ENCODE data around the gene SLFN12L. TPM values are rescaled to one million over a fixed set of nuclear protein-coding genes. Genes with fewer than 3 reads are reported as not detected.

The SLFN12L gene
- total and polyA plus RNA-seq, 9 of the 15 experiments (the other 6 are each of a cell fraction or from before 2014, with no cell fraction given) = 0.04 to 0.31 (median 0.08) TPM; not detected in 3

DNA sequence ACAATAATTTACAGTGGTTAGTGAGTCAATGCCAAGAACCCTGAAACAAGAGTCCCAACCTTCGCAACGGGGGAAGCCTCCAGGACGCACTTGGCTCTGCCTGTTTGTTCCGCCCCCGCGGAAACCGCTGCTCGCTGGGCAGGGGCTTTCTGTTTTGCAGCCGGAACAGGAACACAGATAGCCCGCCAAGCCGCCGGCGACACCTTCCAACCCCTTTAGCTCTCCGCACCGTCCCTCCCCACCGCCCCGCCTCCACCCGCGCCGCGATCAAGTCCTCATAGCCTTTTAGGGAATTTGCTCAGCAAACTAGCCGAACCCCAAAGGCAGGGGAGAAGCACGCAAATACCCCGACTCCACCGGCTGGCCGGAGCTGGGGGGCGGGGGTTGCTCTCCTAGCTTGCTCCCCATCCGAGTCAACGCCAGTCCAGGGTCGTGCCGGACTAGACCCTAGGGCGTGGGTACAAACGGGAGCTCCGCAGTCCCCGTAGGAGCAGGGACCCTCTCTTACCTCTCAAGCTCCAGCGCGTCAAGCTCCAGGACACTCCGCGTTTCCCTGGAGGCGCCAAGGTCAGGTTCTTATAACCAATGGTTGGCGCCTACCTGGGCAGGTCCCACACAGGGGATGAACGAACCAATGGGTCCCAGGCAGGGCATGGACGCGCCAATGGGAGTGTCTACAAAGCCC, 89.1 kb downstream of the SLFN12L start, which contains the start of gene SLFN13:
TSS of gene SLFN13 (minus strand) at position 553 of the 685 bp plus-strand sequence. CDS start 3,086 bp downstream, outside the sequence.
- POLR2A ChIA-PET = interaction anchor here (0.6 to 1.0 kb wide), 3 partner anchors 15 to 1337 kb away, joined by 3 read pairs; no protein-coding TSS in a partner anchor
- WGBS (ENCODE audit: insufficient coverage, low coverage, missing lambda C conversion rate) = 21% methylated on average over 38 of the region's 44 CpGs
- BruUV-seq (replicated peaks) = no TSS peak
- peak; percentile 32 to 73 (median 56) for DNase-seq (ENCODE audit: extremely low read depth in 1 of 4, low spot score in 3 of 4)
- Histone ChIP-seq H3K27me3 (ENCODE audit: control insufficient read depth in 2 of 2, insufficient read depth in 2 of 2, low read length in 2 of 2) (peaks cover 13 to 19% of the 10 kb centered on the region in 2 experiments; a peak in 4 of 5 replicates), H3K9me3 (replicated peaks; ENCODE audit: control insufficient read depth, insufficient read depth, low read depth, low read length) (no peaks in the 10 kb centered on the region), H3K27ac (ENCODE audit: extremely low read depth, low read depth, low read length) (no peak within 1 kb of the TSS), H3K9ac (ENCODE audit: insufficient read depth in 1 of 2, low read depth in 2 of 2, low read length in 2 of 2) (peak within 1 kb of the TSS in 1 of 2 experiments; percentile 84; a peak in 3 of 4 replicates), H3K9me1 (ENCODE audit: control insufficient read depth, insufficient read depth, low read length) (no peaks in the 10 kb centered on the region), H3K4me1 (replicated peaks in 1 of 2; ENCODE audit: control insufficient read depth in 2 of 2, insufficient read depth in 2 of 2, low read length in 2 of 2) (peaks cover 0 to 13% of the 10 kb centered on the region in 2 experiments; a peak in 2 of 5 replicates), H2AFZ (ENCODE audit: low read depth, low read length) (peak within 1 kb of the TSS; percentile 83), H3K36me3 (ENCODE audit: control insufficient read depth, insufficient read depth, low read length) (no peaks in the 10 kb centered on the region), H3K4me2 (ENCODE audit: insufficient read depth, low read length) (peak within 1 kb of the TSS; percentile 65), H3K79me2 (ENCODE audit: control insufficient read depth, insufficient read depth, low read length) (no peaks in the 10 kb centered on the region), H4K20me1 (replicated peaks; ENCODE audit: control insufficient read depth, insufficient read depth, low read length) (no peaks in the 10 kb centered on the region), H3K4me3 (peak within 1 kb of the TSS; percentile 30)
- CTCF ChIA-PET (ENCODE audit: low intra/inter-chr PET ratio) = no interaction called here
- ATAC-seq = peak; percentile 95
- intact Hi-C loops (cut with micrococcal nuclease) = no loop called here
- in situ Hi-C loops (cut with MboI) = no loop called here
- peak; percentile 46 for FAIRE-seq
- TF ChIP-seq UBTF (IDR thresholded peaks at IDR 0.05; ENCODE audit: borderline replicate concordance in 1 of 2, low read depth in 2 of 2, low read length in 2 of 2) (peak; percentile 76 to 79; a peak in 2 of 4 replicates), ZNF224 (CRISPR knock-in tag; IDR thresholded peaks at IDR 0.05) (no peak), POLR2H (tag; IDR thresholded peaks at IDR 0.05; ENCODE audit: low read depth) (0 out of 2 replicates have a peak, but pooled peaks have one; percentile 30), GABPA (tag; conservative IDR thresholded peaks at IDR 0.05; ENCODE audit: low read depth) (peak; percentile 78), ZNF444 (CRISPR knock-in tag; IDR thresholded peaks at IDR 0.05) (no peak), E2F1 (CRISPR knock-in tag; IDR thresholded peaks at IDR 0.05) (no peak), ETV1 (tag; conservative IDR thresholded peaks at IDR 0.05; ENCODE audit: low read depth) (peak; percentile 74), E2F6 (IDR thresholded peaks at IDR 0.05; ENCODE audit: borderline replicate concordance in 1 of 2, extremely low read depth in 1 of 2, insufficient read depth in 1 of 2, insufficient read length in 1 of 2, low read depth in 1 of 2, low read length in 1 of 2, poor library complexity in 1 of 2, severe bottlenecking in 1 of 2) (peak in 1 of 2 experiments; percentile 65)
- TF ChIP-seq, protein P1, sequence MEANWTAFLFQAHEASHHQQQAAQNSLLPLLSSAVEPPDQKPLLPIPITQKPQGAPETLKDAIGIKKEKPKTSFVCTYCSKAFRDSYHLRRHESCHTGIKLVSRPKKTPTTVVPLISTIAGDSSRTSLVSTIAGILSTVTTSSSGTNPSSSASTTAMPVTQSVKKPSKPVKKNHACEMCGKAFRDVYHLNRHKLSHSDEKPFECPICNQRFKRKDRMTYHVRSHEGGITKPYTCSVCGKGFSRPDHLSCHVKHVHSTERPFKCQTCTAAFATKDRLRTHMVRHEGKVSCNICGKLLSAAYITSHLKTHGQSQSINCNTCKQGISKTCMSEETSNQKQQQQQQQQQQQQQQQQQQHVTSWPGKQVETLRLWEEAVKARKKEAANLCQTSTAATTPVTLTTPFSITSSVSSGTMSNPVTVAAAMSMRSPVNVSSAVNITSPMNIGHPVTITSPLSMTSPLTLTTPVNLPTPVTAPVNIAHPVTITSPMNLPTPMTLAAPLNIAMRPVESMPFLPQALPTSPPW (CRISPR knock-in tag; IDR thresholded peaks at IDR 0.05) = peak; percentile 49; the same call in 1 of the 2 replicates

All from K562 (cell line).